Stimulated activated CD4-positive, alpha-beta T cell treated with anti-CD3 and anti-CD28 coated beads, Interleukin-15, amount 100 ng/mL, for 48 hours (primary cell): ENCODE measurements around the gene SMTN.

Experiments
- DNase-seq, 2 donors: peaks; one replicate each; pipeline ENCODE4 v3.0.0-alpha.2; 2020; ENCODE audit warnings: low read depth in 2 of 2

The SMTN gene

DNA sequence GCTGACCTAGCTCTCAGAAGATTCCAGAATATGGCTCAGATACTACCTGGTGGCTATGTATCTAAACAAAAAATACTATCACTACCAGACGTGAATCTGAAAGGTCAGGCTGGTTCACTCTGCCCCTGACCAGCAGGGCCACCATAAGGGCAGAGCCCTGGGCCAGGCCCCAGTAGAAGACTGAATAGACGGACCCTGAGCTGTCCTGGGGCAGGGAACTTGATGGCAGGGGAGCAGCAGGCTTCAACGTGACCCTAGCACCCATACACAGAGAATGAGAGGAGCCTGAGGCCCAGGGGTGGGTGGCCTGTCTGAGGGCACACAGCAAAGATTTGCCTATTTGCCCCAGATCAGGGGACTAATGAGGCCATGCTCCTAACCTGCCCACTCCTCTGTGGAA lies 72.2 kb downstream of the SMTN start:
- no peak for DNase-seq
